OCI-LY7 (cell line): ENCODE results near the gene DNAL1. TPM values are rescaled to one million over a fixed set of nuclear protein-coding genes. Genes with fewer than 3 reads are reported as not detected.

Source experiments
- BruUV-seq: library from RNA; stranded (reverse); fragments of 400-500 nt; replicated peaks from 2 replicates; lab custom pipeline; 2021; lab: Mats Ljungman, UMichigan
- CTCF ChIA-PET: fragments of 300-600 bp; sonication (Branson Sonifier 250); formaldehyde crosslinking; loops from one replicate; lab custom pipeline; 2022; ENCODE audit warnings: antibody characterized with exemption; ENCODE audit not compliant: unreplicated experiment; lab: Charles Lee
- POLR2A ChIA-PET: fragments of 300-600 bp; sonication (Branson Sonifier 250); formaldehyde crosslinking; loops from one replicate; lab custom pipeline; 2022; ENCODE audit warnings: antibody characterized with exemption; lab: Charles Lee
- DNase-seq: peaks from one replicate; pipeline ENCODE4 v3.0.0-alpha.2; 2015; ENCODE audit warnings: low spot score
- H2AFZ ChIP-seq: fragments of 200-600 bp; sonication (generic), shearing (Covaris generic); 2 replicates; pipeline ENCODE4 v1.6.1; 2014; ENCODE audit warnings: mild to moderate bottlenecking, antibody characterized with exemption, low read length, moderate library complexity
- H3K27ac ChIP-seq: fragments of 200-600 bp; sonication (generic); 2 replicates; pipeline ENCODE4 v1.5.1; 2014; ENCODE audit warnings: mixed run types, low read depth, mild to moderate bottlenecking, moderate library complexity, low read length, inconsistent platforms; ENCODE audit not compliant: poor library complexity, severe bottlenecking
- H3K36me3 ChIP-seq: fragments of 200-600 bp; sonication (generic); 2 replicates; pipeline ENCODE4 v1.6.1; 2014; ENCODE audit warnings: mild to moderate bottlenecking, antibody characterized with exemption, low read length, moderate library complexity, mixed read lengths; ENCODE audit not compliant: insufficient read depth
- H3K4me1 ChIP-seq: fragments of 200-600 bp; sonication (generic); 2 replicates; pipeline ENCODE4 v1.5.1; 2014; ENCODE audit warnings: mild to moderate bottlenecking, low read length; ENCODE audit not compliant: insufficient read depth, poor library complexity, severe bottlenecking
- H3K4me2 ChIP-seq: fragments of 200-600 bp; sonication (generic); 2 replicates; pipeline ENCODE4 v1.6.1; 2014; ENCODE audit warnings: mild to moderate bottlenecking, low read length
- H3K4me3 ChIP-seq: fragments of 200-600 bp; sonication (generic); 2 replicates; pipeline ENCODE4 v1.5.1; 2014; ENCODE audit warnings: mild to moderate bottlenecking, low read depth, low read length; ENCODE audit not compliant: poor library complexity, severe bottlenecking
- H3K79me2 ChIP-seq: fragments of 200-600 bp; sonication (generic); 2 replicates; pipeline ENCODE4 v1.6.1; 2016; ENCODE audit warnings: low read depth, mild to moderate bottlenecking, low read length, moderate library complexity, mixed read lengths; ENCODE audit not compliant: insufficient read depth
- H3K9me2 ChIP-seq: fragments of 200-600 bp; sonication (generic); 2 replicates; pipeline ENCODE4 v1.6.1; 2016; ENCODE audit warnings: mild to moderate bottlenecking, low read length, mixed read lengths; ENCODE audit not compliant: insufficient read depth
- H3K9me3 ChIP-seq: fragments of 200-600 bp; sonication (generic); 2 replicates; pipeline ENCODE4 v1.6.1; 2014; ENCODE audit warnings: mild to moderate bottlenecking, mixed run types, low read length, mixed read lengths
- H4K20me1 ChIP-seq: fragments of 200-600 bp; sonication (generic); 2 replicates; pipeline ENCODE4 v1.6.1; 2014; ENCODE audit warnings: mild to moderate bottlenecking, antibody characterized with exemption, low read length, moderate library complexity, mixed read lengths; ENCODE audit not compliant: insufficient read depth
- EZH2phosphoT487 ChIP-seq: fragments of 200-600 bp; sonication (generic); IDR thresholded peaks from 2 replicates; pipeline ENCODE4 v1.6.1; 2018; ENCODE audit warnings: low read depth, borderline replicate concordance, mild to moderate bottlenecking, mixed run types, antibody characterized with exemption, low read length, moderate library complexity, mixed read lengths
- intact Hi-C: fragments of 100-400 bp; cut with micrococcal nuclease; formaldehyde crosslinking; loops from one replicate; pipeline ENCODE4 v1.10.0; 2022; ENCODE audit not compliant: unreplicated experiment
- total RNA-seq, 2 experiments: library from RNA; depleted of rRNA in 1 of 2; stranded (reverse); fragments of >200 nt in 1 of 2; shearing (Covaris generic) in 1 of 2; gene quantifications; 2 replicates each; pipeline ENCODE4 v1.2.3, GENCODE V29; 2014 to 2022
- TF ChIP-seq, protein P1 (sequence below): fragments of 200-600 bp; sonication (generic); conservative IDR thresholded peaks from 2 replicates; pipeline ENCODE4 v1.5.1; 2014; ENCODE audit warnings: mild to moderate bottlenecking, antibody characterized with exemption, low read length, moderate library complexity, mixed read lengths

DNAL1 gene
- total RNA-seq, 2 experiments from 2014 or later = 5.6 to 7.5 TPM

DNA sequence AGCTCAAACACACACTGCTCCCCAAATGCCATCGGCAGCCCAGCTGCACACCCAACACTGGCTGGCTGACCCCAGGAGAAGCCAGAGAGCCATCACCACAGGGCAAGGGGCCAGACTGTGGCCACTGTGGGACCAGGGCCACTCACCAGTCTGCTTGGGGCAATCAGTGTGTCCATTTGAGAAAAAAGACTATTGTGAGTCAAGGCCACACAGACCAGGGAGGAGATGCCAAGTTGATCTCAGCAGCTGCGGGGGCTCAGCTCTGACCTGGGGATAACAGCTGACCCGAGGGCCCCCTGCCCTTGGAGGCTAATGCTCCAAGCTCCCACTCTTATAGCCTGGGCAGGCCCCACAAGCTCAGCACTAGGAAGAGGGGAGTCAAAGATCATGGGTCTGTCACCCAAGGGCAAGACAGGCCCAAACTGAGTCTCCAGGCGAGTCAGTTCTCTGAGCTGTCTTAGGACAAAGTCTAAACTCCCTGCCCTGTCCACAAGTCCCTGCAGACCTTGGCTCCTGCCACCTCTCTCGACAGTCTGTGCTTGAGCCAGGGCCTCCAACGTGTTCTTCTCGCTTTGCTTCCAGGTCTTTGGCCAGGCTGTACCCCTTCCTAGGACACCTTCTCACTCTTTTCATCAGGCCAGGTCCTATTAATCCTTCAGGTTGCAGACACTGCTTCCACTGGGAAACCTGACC is 99.5 kb downstream of the DNAL1 start:
- Histone ChIP-seq H3K9me3 (no peaks in the 10 kb centered on the region), H3K4me3 (peak overlapping the region; percentile 58), H4K20me1 (peaks cover 70% of the 10 kb centered on the region), H3K4me2 (peak overlapping the region; percentile 89), H3K9me2 (no peaks in the 10 kb centered on the region), H3K4me1 (peaks cover 87% of the 10 kb centered on the region), H3K27ac (peak overlapping the region; percentile 70), H3K36me3 (peaks cover 38% of the 10 kb centered on the region), H2AFZ (no peak overlapping the region), H3K79me2 (peaks cover 100% of the 10 kb centered on the region)
- intact Hi-C loops = loop anchor here (5.0 kb wide), 1 partner anchor 83 kb away; no protein-coding TSS in a partner anchor
- POLR2A ChIA-PET = interaction anchor here (0.5 to 4.0 kb wide), 6 partner anchors 9 to 1071 kb away, joined by 3 to 17 read pairs (median 4); no protein-coding TSS in a partner anchor
- no peak for TF ChIP-seq EZH2phosphoT487
- no peak for DNase-seq
- no TSS peak for BruUV-seq
- CTCF ChIA-PET = interaction anchor here (1.3 to 1.7 kb wide), 3 partner anchors 15 to 21 kb away, joined by 3 to 4 read pairs (median 4); no protein-coding TSS in a partner anchor

DNA sequence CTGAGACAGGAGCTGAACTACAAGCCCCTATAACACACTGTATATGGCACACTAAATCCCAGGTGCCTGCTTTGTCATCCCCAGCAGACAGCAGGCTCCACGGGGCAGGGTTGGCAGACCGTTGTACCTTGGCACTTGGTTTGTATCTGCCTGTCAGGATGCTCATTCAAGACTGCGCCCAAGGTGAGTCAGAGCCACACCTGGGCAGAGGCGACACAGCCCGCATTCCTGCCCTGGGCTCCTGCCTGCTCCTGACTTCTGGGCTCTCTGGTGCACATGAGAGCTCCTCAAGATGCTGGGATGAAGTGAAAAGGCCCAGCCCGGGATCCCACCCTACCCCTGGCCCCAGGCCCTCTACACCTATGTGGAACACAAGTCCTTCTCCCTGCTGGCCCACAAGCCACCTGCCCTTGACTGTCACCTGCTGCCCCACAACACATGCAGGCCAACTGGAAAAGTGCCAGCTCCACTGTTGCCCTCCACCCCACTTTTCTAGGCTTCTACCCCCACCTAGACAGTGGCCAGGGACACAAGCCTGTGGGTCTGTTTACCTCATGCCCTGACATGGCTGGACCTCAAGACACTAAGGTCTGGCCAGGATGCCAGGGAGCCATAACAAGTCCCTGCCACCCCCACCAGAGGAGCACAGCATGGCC is 100.2 kb downstream of the DNAL1 start:
- peaks cover 94% of the 10 kb centered on the region for H3K4me1 ChIP-seq
- TF ChIP-seq EZH2phosphoT487 = no peak
- TF ChIP-seq, protein P1, sequence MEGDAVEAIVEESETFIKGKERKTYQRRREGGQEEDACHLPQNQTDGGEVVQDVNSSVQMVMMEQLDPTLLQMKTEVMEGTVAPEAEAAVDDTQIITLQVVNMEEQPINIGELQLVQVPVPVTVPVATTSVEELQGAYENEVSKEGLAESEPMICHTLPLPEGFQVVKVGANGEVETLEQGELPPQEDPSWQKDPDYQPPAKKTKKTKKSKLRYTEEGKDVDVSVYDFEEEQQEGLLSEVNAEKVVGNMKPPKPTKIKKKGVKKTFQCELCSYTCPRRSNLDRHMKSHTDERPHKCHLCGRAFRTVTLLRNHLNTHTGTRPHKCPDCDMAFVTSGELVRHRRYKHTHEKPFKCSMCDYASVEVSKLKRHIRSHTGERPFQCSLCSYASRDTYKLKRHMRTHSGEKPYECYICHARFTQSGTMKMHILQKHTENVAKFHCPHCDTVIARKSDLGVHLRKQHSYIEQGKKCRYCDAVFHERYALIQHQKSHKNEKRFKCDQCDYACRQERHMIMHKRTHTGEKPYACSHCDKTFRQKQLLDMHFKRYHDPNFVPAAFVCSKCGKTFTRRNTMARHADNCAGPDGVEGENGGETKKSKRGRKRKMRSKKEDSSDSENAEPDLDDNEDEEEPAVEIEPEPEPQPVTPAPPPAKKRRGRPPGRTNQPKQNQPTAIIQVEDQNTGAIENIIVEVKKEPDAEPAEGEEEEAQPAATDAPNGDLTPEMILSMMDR = no peak
- POLR2A ChIA-PET = interaction anchor here (0.5 to 4.0 kb wide), 5 partner anchors 10 to 1071 kb away, joined by 3 to 17 read pairs (median 5); no protein-coding TSS in a partner anchor
- BruUV-seq = no TSS peak
- H4K20me1 ChIP-seq = peaks cover 74% of the 10 kb centered on the region
- no peaks in the 10 kb centered on the region for H3K9me3 ChIP-seq
- CTCF ChIA-PET = interaction anchor here (0.7 to 1.7 kb wide), 3 partner anchors 11 to 21 kb away, joined by 3 to 4 read pairs (median 3); no protein-coding TSS in a partner anchor
- peak; percentile 15 for DNase-seq
- H3K27ac ChIP-seq = peak overlapping the region; percentile 70
- peaks cover 31% of the 10 kb centered on the region for H3K36me3 ChIP-seq
- H3K4me2 ChIP-seq = peak overlapping the region; percentile 89
- peaks cover 100% of the 10 kb centered on the region for H3K79me2 ChIP-seq
- H3K4me3 ChIP-seq = peak overlapping the region; percentile 58
- intact Hi-C loops = loop anchor here (5.0 kb wide), 1 partner anchor 82 kb away; no protein-coding TSS in a partner anchor
- no peak overlapping the region for H2AFZ ChIP-seq
- H3K9me2 ChIP-seq = no peaks in the 10 kb centered on the region
